Muscle of leg (tissue), 11 donors: ENCODE data around the gene CST9. TPM values are rescaled to one million over a fixed set of nuclear protein-coding genes. Genes with fewer than 3 reads are reported as not detected.

Source experiments
- DNase-seq: peaks from one replicate; pipeline ENCODE4 v3.0.0; 2013
- H3K27ac ChIP-seq: one replicate; pipeline ENCODE4 v1.5.1; 2013; ENCODE audit warnings: mild to moderate bottlenecking, low read length, control low read depth
- H3K27me3 ChIP-seq: one replicate; pipeline ENCODE4 v1.6.1; 2013; ENCODE audit warnings: low read length; ENCODE audit not compliant: control insufficient read depth, insufficient read depth
- H3K36me3 ChIP-seq: one replicate; pipeline ENCODE4 v1.6.1; 2013; ENCODE audit warnings: low read length; ENCODE audit not compliant: control insufficient read depth, insufficient read depth
- H3K4me1 ChIP-seq: one replicate; pipeline ENCODE4 v1.6.1; 2013; ENCODE audit warnings: low read length; ENCODE audit not compliant: control insufficient read depth, insufficient read depth
- H3K4me3 ChIP-seq: one replicate; pipeline ENCODE4 v1.5.1; 2013; ENCODE audit warnings: low read length, control low read depth
- H3K9me3 ChIP-seq: replicated peaks from 2 replicates; pipeline ENCODE4 v1.6.1; 2013; ENCODE audit warnings: low read depth, low read length; ENCODE audit not compliant: control insufficient read depth
- WGBS: methylation state at CpG from one replicate; pipeline ENCODE4 v1.1.5; 2013; ENCODE audit warnings: missing lambda C conversion rate; ENCODE audit not compliant: insufficient coverage; 5-methylcytosine and 5-hydroxymethylcytosine counted together
- polyA plus RNA-seq, 8 donors: library from polyadenylated mRNA; unstranded; fragments of 120-200 nt; gene quantifications; one replicate each; pipeline versions ENCODE4 v1.2.1 to v1.2.3, GENCODE V29; 2013; ENCODE audit warnings: inconsistent platforms in 1 of 8, low replicate concordance in 1 of 8; ENCODE audit not compliant: insufficient read length in 8 of 8, insufficient read depth in 1 of 8
- total RNA-seq: library from RNA; stranded (reverse); fragments of 120-200 nt; gene quantifications from one replicate; pipeline ENCODE4 v1.2.4, GENCODE V29; 2013

CST9 gene
- total and polyA plus RNA-seq, 9 donors, result not detected

DNA sequence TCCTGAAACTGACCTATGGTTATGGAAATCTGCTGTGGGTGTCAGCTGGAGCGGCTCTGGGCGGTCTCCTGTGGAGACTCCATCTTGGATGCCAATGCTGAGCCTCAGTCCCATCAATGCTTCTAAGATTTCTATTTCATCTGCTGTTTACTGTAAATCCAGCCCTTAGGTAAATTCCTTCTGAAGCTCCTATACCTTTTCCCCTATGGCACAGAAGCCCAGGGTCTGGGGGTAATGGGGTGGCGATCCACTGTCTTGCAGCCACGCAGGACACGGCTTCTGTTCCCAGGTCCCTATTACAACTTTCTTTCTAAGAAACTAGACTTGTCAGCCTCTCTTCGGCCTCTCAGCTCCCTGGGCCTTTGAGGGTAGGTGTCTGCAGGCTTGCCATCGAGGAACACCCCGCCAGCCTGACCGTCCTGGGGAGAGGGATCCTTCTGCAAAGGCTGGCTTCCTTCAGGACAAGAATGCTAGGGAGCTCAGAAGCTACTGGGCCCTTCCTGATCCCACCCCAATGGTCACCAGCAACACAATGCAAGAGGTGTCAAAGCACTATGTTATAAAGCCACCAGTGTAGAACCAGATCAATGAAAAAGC, 25.6 kb upstream of the CST9 start:
- Histone ChIP-seq H3K4me1 (peaks cover 43% of the 10 kb centered on the region), H3K4me3 (no peak overlapping the region)

DNA sequence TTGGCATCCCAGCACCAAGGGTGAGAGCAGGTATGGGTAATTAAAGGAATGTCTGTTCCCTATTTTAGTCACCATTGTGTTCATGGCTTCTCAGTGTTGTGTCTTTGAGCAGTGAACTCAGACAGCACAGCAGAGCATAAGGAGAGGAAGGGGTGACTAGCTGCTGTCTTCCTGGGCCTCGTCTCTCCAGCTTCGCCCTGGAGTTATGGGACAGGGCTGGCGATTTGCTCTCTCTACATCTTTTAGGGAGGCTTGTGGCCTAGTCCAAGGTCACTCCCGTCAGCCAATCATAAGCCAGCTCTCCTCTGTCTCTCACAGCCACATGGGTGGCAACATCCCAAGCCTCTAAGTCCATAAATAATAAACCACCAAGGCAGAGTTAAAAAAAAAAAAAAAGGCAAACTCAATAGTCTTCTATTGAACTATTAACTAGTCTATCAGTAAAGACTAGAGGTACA, 24.7 kb upstream of the CST9 start:
- Histone ChIP-seq H3K36me3 (peaks cover 26% of the 10 kb centered on the region), H3K4me1 (peaks cover 43% of the 10 kb centered on the region), H3K27me3 (no peaks in the 10 kb centered on the region), H3K27ac (no peak overlapping the region), H3K9me3 (no peaks in the 10 kb centered on the region), H3K4me3 (no peak overlapping the region)
- WGBS, result no CpG with 5 or more reads among the region's 4 CpGs
- no peak for DNase-seq

More for the DNA sequence above, 25.6 kb upstream of the CST9 start:
- no peak for DNase-seq
- Histone ChIP-seq H3K27me3 (no peaks in the 10 kb centered on the region), H3K9me3 (no peaks in the 10 kb centered on the region), H3K36me3 (peaks cover 28% of the 10 kb centered on the region), H3K27ac (no peak overlapping the region)
- WGBS, result 100% methylated on average over 2 of the region's 9 CpGs

DNA sequence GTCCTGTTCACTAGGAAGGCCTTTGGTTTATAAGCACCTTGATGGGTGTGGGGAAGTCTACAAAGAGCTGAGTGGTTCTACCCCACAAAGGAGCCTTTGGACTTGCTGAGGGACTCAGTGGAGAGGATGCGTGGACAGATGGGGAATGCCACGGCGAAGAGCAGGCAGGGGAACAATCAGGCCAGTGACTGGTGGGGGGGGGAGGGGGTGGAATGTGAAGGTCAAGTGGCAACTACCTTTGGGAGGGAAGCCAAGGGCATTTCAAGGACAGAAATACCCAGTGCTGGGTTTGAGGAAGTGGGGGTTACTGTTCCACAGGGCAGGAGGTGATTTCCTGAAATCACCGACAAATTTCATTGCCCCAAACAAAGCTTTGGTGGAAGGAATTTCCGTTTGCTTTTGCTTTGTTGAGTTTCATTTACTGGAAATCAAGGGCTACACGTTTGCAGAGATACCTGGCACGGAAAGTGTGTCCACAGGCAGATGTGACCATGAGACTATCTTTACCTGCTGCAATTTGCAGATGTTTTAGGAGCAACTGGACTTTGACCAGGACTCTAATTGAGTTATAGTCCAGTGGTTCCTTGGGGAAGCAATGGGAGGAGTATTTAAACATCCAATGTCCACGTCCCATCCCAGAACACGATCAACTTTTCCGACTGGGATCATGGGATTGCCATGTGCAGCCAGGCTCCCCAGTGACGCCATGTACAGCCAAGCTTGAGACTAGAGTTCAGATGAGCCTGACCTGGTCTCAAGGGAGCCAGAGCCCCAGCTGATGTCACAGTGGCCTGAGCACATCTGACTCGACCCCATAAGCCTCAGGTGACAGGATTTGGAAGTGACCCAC, 24.1 kb upstream of the CST9 start:
- H3K4me1 ChIP-seq, result peaks cover 36% of the 10 kb centered on the region

GRCh38 chr20:23629017-23629541, 23.4 kb upstream of the CST9 start:
- no peak overlapping the region for H3K4me3 ChIP-seq
- DNase-seq, result no peak
- peaks cover 31% of the 10 kb centered on the region for H3K4me1 ChIP-seq
- peaks cover 14% of the 10 kb centered on the region for H3K36me3 ChIP-seq
- WGBS, result 73% methylated on average over 6 of the region's 7 CpGs
- no peak overlapping the region for H3K27ac ChIP-seq
- H3K27me3 ChIP-seq, result no peaks in the 10 kb centered on the region
- H3K9me3 ChIP-seq, result no peaks in the 10 kb centered on the region

More for the DNA sequence above, 24.1 kb upstream of the CST9 start:
- Histone ChIP-seq H3K27me3 (no peaks in the 10 kb centered on the region), H3K4me3 (no peak overlapping the region), H3K27ac (no peak overlapping the region), H3K36me3 (peaks cover 20% of the 10 kb centered on the region), H3K9me3 (no peaks in the 10 kb centered on the region)
- WGBS, result 69% methylated on average over 11 of the region's 12 CpGs
- DNase-seq, result no peak

DNA sequence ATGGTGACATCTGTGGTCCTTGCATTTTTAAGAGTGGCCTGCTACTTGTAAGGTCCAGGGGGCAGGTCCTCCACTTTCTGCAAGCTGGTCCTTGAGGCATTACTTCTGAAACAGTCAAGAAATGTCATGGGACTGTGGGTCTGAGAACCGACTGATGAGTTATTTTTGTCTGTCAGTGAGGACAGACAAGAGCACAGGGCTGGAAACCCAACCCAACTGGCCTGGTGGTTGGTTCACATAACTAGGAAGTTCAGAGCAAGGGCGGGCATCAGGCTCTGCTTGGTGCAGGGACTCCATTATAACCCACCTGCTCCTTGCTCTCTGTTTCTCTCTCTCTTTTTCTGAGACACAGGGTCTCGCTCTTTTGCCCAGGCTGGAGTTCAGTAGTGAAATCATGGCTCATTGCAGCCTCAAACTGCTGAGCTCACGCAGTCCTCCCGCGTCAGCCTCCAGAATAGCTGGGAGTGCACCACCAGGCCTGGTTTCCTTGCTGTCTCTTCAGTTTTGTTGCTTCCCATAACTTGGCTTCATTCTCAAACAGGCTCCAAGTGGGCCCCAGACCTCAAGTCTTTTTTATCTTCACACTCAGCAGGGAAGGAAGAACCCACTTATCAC, 22.8 kb upstream of the CST9 start:
- H3K27me3 ChIP-seq, result no peaks in the 10 kb centered on the region
- 83% methylated on average over 5 of the region's 6 CpGs for WGBS
- DNase-seq, result no peak
- no peak overlapping the region for H3K27ac ChIP-seq
- no peak overlapping the region for H3K4me3 ChIP-seq
- peaks cover 25% of the 10 kb centered on the region for H3K4me1 ChIP-seq
- peaks cover 10% of the 10 kb centered on the region for H3K36me3 ChIP-seq
- no peaks in the 10 kb centered on the region for H3K9me3 ChIP-seq

DNA sequence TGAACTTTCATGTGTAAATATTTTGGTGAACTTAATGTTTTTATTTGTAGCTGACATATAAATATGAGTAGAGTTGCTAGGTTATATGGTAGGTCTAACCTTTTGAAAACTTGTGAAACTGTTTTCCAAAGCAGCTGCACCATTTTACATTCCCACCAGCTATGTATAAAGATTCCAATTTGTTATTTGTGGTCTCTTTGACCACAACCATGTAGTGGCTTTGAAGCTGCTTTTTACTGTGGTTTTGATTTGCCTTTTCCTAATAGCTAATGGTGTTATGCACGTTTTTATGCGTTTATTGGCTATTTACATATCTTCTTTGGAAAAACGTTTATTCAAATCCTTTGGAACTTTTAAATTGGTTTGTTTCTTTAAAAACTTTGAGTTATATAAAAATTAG, 21.8 kb upstream of the CST9 start:
- no CpG with 5 or more reads among the region's 3 CpGs for WGBS
- DNase-seq, result no peak
- H3K27ac ChIP-seq, result no peak overlapping the region
- peaks cover 7% of the 10 kb centered on the region for H3K36me3 ChIP-seq
- no peaks in the 10 kb centered on the region for H3K27me3 ChIP-seq
- H3K4me3 ChIP-seq, result no peak overlapping the region
- H3K9me3 ChIP-seq, result no peaks in the 10 kb centered on the region
- H3K4me1 ChIP-seq, result peaks cover 15% of the 10 kb centered on the region

GRCh38 chr20:23626040-23626620, 20.4 kb upstream of the CST9 start:
- no peaks in the 10 kb centered on the region for H3K27me3 ChIP-seq
- DNase-seq, result no peak
- H3K9me3 ChIP-seq, result no peaks in the 10 kb centered on the region
- 69% methylated on average over 2 of the region's 4 CpGs for WGBS
- H3K4me1 ChIP-seq, result peaks cover 8% of the 10 kb centered on the region
- no peak overlapping the region for H3K27ac ChIP-seq
- no peak overlapping the region for H3K4me3 ChIP-seq
- no peaks in the 10 kb centered on the region for H3K36me3 ChIP-seq

DNA sequence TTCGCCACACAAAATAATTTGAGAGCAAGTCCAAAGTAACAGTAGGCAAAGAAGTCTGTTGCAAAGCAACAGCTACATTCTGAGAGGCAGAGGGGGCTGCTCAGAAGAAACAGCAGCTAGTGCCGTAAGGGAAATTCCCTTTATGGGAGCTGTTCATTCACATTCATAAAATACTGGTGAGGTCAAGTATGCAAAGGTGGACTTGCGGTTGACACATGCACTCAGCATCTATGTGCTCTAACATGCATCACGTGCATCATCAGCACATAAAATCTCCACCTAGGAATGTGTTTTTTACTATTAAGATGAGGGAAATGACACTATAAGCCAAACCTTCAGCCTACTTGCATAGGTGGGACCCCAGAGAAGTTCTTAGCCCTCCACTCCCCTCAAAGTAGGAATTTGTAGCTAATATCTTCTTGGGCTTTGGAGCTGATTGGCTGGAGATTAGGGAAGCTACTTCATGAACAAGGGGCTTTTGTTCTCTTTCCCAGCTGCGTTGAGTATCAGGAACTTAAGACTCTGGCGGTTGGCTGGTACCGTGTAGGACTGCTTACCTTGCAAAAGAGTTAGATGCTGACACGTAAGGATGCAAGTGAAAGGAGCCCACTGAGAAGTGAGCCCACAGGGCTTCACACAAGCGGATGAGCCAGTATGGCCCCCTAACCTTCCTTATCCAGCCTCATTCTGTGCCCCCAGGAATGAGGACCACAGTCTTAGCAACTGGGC, 19.7 kb upstream of the CST9 start:
- H3K4me1 ChIP-seq, result peaks cover 8% of the 10 kb centered on the region
- H3K4me3 ChIP-seq, result no peak overlapping the region
- no peak overlapping the region for H3K27ac ChIP-seq
- no peaks in the 10 kb centered on the region for H3K36me3 ChIP-seq
- H3K9me3 ChIP-seq, result no peaks in the 10 kb centered on the region
- H3K27me3 ChIP-seq, result no peaks in the 10 kb centered on the region
- no peak for DNase-seq
- 74% methylated on average over 5 of the region's 9 CpGs for WGBS

DNA sequence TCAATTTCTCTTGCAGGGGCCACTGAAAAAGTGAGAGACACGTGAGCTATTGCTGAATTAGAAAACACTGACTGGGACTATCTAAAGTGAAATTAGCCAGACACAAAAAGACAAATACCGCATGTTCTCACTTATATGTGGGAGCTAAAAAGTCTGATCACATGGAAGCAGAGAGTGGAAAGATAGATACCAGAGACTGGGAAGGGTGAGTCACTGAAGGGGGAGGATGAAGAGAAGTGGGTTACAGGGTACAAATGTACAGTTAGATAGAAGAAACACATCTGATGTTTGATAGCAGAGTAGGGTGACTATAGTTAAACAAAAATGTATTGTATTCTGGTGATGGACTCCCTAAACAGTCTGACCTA, 18.6 kb upstream of the CST9 start:
- H3K4me3 ChIP-seq, result no peak overlapping the region
- WGBS, result 40% methylated on average over 1 of the region's 2 CpGs
- H3K9me3 ChIP-seq, result no peaks in the 10 kb centered on the region
- H3K27ac ChIP-seq, result no peak overlapping the region
- H3K4me1 ChIP-seq, result peaks cover 8% of the 10 kb centered on the region
- H3K36me3 ChIP-seq, result no peaks in the 10 kb centered on the region
- no peaks in the 10 kb centered on the region for H3K27me3 ChIP-seq
- no peak for DNase-seq
